HCT116 (cell line): ENCODE results near the gene HEMGN. TPM values are rescaled to one million over a fixed set of nuclear protein-coding genes. Genes with fewer than 3 reads are reported as not detected.
"Not testable (repeated sequence)": the region's sequence is repeated elsewhere in the genome, so short reads cannot be mapped to it uniquely, and the experiment has no call there.

Experiments
- ATAC-seq: fragments of 200-7000 bp; cut with Tn5 transposase; 2 replicates; pipeline ENCODE4 v1.9.1; 2020; ENCODE audit warnings: mild to moderate bottlenecking, moderate library complexity
- BruUV-seq: library from RNA; stranded (reverse); fragments of 400-500 nt; replicated peaks from 2 replicates; lab custom pipeline; 2021; lab: Mats Ljungman, UMichigan
- CTCF ChIA-PET: fragments of 300-600 bp; sonication (Branson Sonifier 250); formaldehyde crosslinking; loops from one replicate; lab custom pipeline; 2021; ENCODE audit warnings: antibody characterized with exemption; lab: Charles Lee
- POLR2A ChIA-PET: fragments of 300-600, 350-600 bp; sonication (Branson Sonifier 250); formaldehyde crosslinking; loops from one replicate; lab custom pipeline; 2021; ENCODE audit warnings: antibody characterized with exemption; lab: Charles Lee
- RAD21 ChIA-PET, 2 experiments: fragments of 300-600 bp; sonication (Branson Sonifier 250); formaldehyde crosslinking; loops; one replicate each; lab custom pipeline; 2023; ENCODE audit warnings: low total read pairs in 2 of 2; ENCODE audit not compliant: uncharacterized antibody in 2 of 2, unreplicated experiment in 2 of 2, low non-redundant PET in 1 of 2; lab: Charles Lee
- DNase-seq: peaks from one replicate; pipeline ENCODE4 v3.0.0-alpha.2; 2010; ENCODE audit warnings: low read depth, low spot score
- H2AFZ ChIP-seq: fragments of 200-600 bp; shearing (Covaris generic), sonication (generic); 2 replicates; pipeline ENCODE4 v1.6.1; 2017; ENCODE audit warnings: low read depth, mixed run types, mixed read lengths, antibody characterized with exemption, low read length; ENCODE audit not compliant: poor library complexity, severe bottlenecking
- H3K27ac ChIP-seq: 2 replicates; pipeline ENCODE4 v1.5.1; 2012; ENCODE audit warnings: low read depth, low read length
- H3K27me3 ChIP-seq: fragments of 200-600 bp; sonication (generic); 2 replicates; pipeline ENCODE4 v1.6.1; 2016; ENCODE audit warnings: mixed run types, low read length, mixed read lengths; ENCODE audit not compliant: insufficient read depth
- H3K36me3 ChIP-seq, 2 experiments: fragments of 200-500 bp in 1 of 2; fragments of 200-600 bp in 1 of 2; sonication (Bioruptor generic) in 1 of 2; sonication (generic) in 1 of 2; 2 replicates each; pipeline versions ENCODE4 v1.5.1 to v1.6.1; 2014 to 2016; ENCODE audit warnings: low read length in 2 of 2, inconsistent platforms in 1 of 2, mixed read lengths in 1 of 2, mixed run types in 1 of 2; ENCODE audit not compliant: insufficient read depth in 2 of 2, control insufficient read depth in 1 of 2
- H3K4me1 ChIP-seq, 2 experiments: fragments of 200-600 bp in 1 of 2; sonication (generic) in 1 of 2; 2 replicates each; pipeline versions ENCODE4 v1.5.1 to v1.6.1; 2012 to 2017; ENCODE audit warnings: low read length in 2 of 2, inconsistent platforms in 1 of 2, mild to moderate bottlenecking in 1 of 2, mixed read lengths in 1 of 2, mixed run types in 1 of 2, moderate library complexity in 1 of 2; ENCODE audit not compliant: insufficient read depth in 2 of 2, control insufficient read depth in 1 of 2
- H3K4me2 ChIP-seq: fragments of 200-600 bp; sonication (generic); 2 replicates; pipeline ENCODE4 v1.6.1; 2017; ENCODE audit warnings: mixed run types, low read length, mixed read lengths
- H3K4me3 ChIP-seq, 2 experiments: fragments of 200-600 bp in 1 of 2; sonication (generic) in 1 of 2; replicated peaks in 1 of 2; 2 replicates each; pipeline ENCODE4 v1.5.1; 2011 to 2016; ENCODE audit warnings: low read length in 2 of 2, control low read depth in 1 of 2, low read depth in 1 of 2, mild to moderate bottlenecking in 1 of 2, mixed read lengths in 1 of 2, mixed run types in 1 of 2
- H3K79me2 ChIP-seq: fragments of 200-600 bp; sonication (generic); 2 replicates; pipeline ENCODE4 v1.6.1; 2017; ENCODE audit warnings: mild to moderate bottlenecking, mixed run types, low read length, moderate library complexity, mixed read lengths; ENCODE audit not compliant: insufficient read depth
- H3K9ac ChIP-seq: fragments of 200-600 bp; sonication (generic); 2 replicates; pipeline ENCODE4 v1.6.1; 2016; ENCODE audit warnings: low read length, mixed read lengths
- H3K9me2 ChIP-seq: fragments of 200-600 bp; sonication (generic), shearing (Covaris generic); 2 replicates; pipeline ENCODE4 v1.6.1; 2017; ENCODE audit warnings: mixed run types, mild to moderate bottlenecking, moderate library complexity; ENCODE audit not compliant: insufficient read depth
- H3K9me3 ChIP-seq, 2 experiments: fragments of 200-500 bp in 1 of 2; fragments of 200-600 bp in 1 of 2; sonication (Bioruptor generic) in 1 of 2; sonication (generic) in 1 of 2; 2 replicates each; pipeline ENCODE4 v1.6.1; 2014 to 2017; ENCODE audit warnings: low read length in 2 of 2, mixed read lengths in 2 of 2, inconsistent platforms in 1 of 2, low read depth in 1 of 2, mild to moderate bottlenecking in 1 of 2, mixed run types in 1 of 2, moderate library complexity in 1 of 2; ENCODE audit not compliant: control insufficient read depth in 1 of 2, insufficient read depth in 1 of 2
- H4K20me1 ChIP-seq: fragments of 200-600 bp; sonication (generic), shearing (Covaris generic); 2 replicates; pipeline ENCODE4 v1.6.1; 2017; ENCODE audit warnings: mixed run types, mild to moderate bottlenecking, moderate library complexity; ENCODE audit not compliant: insufficient read depth
- CEBPB ChIP-seq: IDR thresholded peaks from 2 replicates; pipeline ENCODE4 v1.6.1; 2012; ENCODE audit warnings: low read depth
- CTCF ChIP-seq, 3 experiments: fragments of 200-600 bp in 1 of 3; sonication (generic) in 1 of 3; IDR thresholded peaks in 2 of 3; conservative IDR thresholded peaks in 1 of 3; 2 replicates each; pipeline ENCODE4 v1.5.1; 2012 to 2017; ENCODE audit warnings: low read depth in 2 of 3, low read length in 2 of 3, antibody characterized with exemption in 1 of 3, borderline replicate concordance in 1 of 3, control low read depth in 1 of 3, mild to moderate bottlenecking in 1 of 3, mixed read lengths in 1 of 3, mixed run types in 1 of 3, moderate library complexity in 1 of 3; ENCODE audit not compliant: insufficient read depth in 1 of 3
- ELF1 ChIP-seq: IDR thresholded peaks from 2 replicates; pipeline ENCODE4 v1.6.1; 2012; ENCODE audit warnings: low read depth, borderline replicate concordance
- EZH2 ChIP-seq: fragments of 200-600 bp; sonication (generic); IDR thresholded peaks from 2 replicates; pipeline ENCODE4 v1.6.1; 2017; ENCODE audit warnings: antibody characterized with exemption, mixed run types
- FOSL1 ChIP-seq: IDR thresholded peaks from 2 replicates; pipeline ENCODE4 v1.6.1; 2012; ENCODE audit warnings: low read depth
- MAX ChIP-seq: IDR thresholded peaks from 2 replicates; pipeline ENCODE4 v1.6.1; 2012
- POLR2AphosphoS5 ChIP-seq: IDR thresholded peaks from 2 replicates; pipeline ENCODE4 v1.6.1; 2011; ENCODE audit warnings: mild to moderate bottlenecking, low read depth, low read length, moderate library complexity
- SIN3A ChIP-seq: IDR thresholded peaks from 2 replicates; pipeline ENCODE4 v1.6.1; 2012; ENCODE audit warnings: low read depth
- SRF ChIP-seq: IDR thresholded peaks from 2 replicates; pipeline ENCODE4 v1.6.1; 2012; ENCODE audit warnings: low read depth
- YY1 ChIP-seq: IDR thresholded peaks from 2 replicates; pipeline ENCODE4 v1.6.1; 2011; ENCODE audit warnings: low read length, low read depth, moderate library complexity, mild to moderate bottlenecking; ENCODE audit not compliant: insufficient replicate concordance; ENCODE audit errors: extremely low read depth
- ZBTB33 ChIP-seq: IDR thresholded peaks from 2 replicates; pipeline ENCODE4 v1.6.1; 2011; ENCODE audit warnings: mild to moderate bottlenecking, low read length, moderate library complexity; ENCODE audit not compliant: insufficient replicate concordance; ENCODE audit errors: extremely low read depth
- intact Hi-C: fragments of 100-400 bp; cut with micrococcal nuclease; formaldehyde crosslinking; loops from 2 replicates; pipeline ENCODE4 v1.10.0; 2022
- total RNA-seq: library from RNA; stranded (reverse); gene quantifications from one replicate; pipeline ENCODE4 v1.2.1, GENCODE V29; 2021; ENCODE audit not compliant: unreplicated experiment

Gene HEMGN
- total RNA-seq, 1 experiment from 2014 or later, result not detected

DNA sequence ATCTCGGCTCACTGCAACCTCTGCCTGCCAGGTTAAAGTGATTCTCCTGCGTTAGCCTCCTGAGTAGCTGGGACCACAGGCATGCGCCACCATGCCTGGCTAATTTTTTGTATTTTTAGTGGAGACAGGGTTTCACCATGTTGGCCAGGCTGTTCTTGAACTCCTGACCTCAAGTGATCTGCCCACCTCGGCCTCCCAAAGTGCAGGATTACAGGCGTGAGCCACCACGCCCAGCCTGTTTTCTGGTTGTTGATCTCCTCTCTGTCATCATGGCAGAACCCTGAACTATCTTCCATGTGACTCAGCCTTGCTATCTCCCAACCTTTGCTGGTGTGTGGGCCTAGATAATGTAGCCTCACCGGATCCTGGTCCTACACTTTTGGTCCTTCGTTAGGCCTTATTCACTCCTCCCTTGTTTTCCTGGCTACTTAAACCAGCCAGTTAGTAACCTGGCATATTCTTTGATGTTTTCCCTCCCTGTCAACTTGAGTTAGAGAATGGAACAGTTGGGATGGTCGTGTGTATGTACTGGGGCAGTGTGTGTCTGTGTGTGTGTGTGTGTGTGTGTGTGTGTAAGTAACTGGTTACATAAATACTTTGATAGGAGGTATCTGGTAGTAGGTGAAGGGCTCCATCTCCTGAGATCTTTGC is 22.8 kb upstream of the HEMGN start:
- ATAC-seq, H3K4me3 ChIP-seq, H3K27me3 ChIP-seq, H4K20me1 ChIP-seq, H3K9me3 ChIP-seq, H3K4me1 ChIP-seq, H2AFZ ChIP-seq, H3K27ac ChIP-seq, H3K79me2 ChIP-seq, H3K4me2 ChIP-seq, H3K36me3 ChIP-seq, POLR2A ChIA-PET, intact Hi-C loops, H3K9ac ChIP-seq, H3K9me2 ChIP-seq, DNase-seq, BruUV-seq, RAD21 ChIA-PET: not testable (repeated sequence)
- CTCF ChIA-PET, result interaction anchor here (1.2 kb wide), 1 partner anchor 38 kb away, joined by 5 read pairs; the partner anchor contains the start of gene TRMO

DNA sequence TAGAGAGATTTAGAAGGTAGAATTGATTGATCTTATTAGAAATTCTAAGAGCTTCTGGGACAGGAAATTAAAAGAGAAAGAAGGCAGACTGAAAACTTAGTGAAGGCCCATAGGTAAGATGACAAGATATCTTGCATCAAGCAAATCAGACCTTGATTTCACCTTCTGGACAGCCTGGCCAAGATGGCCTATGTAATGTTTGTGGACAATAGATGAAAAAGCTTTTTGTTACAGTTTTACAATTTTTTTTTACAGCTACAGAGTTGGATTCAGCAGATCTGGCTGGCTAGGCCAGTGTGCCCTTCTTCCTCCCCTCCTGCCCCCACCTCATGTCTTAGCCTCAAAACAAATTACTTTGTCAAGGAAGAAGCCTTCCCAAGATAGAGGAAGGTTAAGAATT is 21.6 kb upstream of the HEMGN start:
- Histone ChIP-seq H3K9me2 (no peaks in the 10 kb centered on the region), H3K9ac (no peak overlapping the region), H3K4me3 (no peak overlapping the region), H3K4me1 (no peaks in the 10 kb centered on the region), H3K9me3 (no peaks in the 10 kb centered on the region), H3K36me3 (no peaks in the 10 kb centered on the region), H4K20me1 (no peaks in the 10 kb centered on the region), H2AFZ (no peak overlapping the region), H3K79me2 (no peaks in the 10 kb centered on the region), H3K4me2 (no peak overlapping the region), H3K27ac (no peak overlapping the region), H3K27me3 (no peaks in the 10 kb centered on the region)
- BruUV-seq, result no TSS peak
- ChIA-PET CTCF (interaction anchor here (1.2 kb wide), 1 partner anchor 37 kb away, joined by 5 read pairs; the partner anchor contains the start of gene TRMO), POLR2A (interaction anchor here (0.6 kb wide), 1 partner anchor 9 kb away, joined by 3 read pairs; no protein-coding TSS in a partner anchor), RAD21 (no interaction called here)
- ATAC-seq, result no peak
- no peak for DNase-seq
- intact Hi-C loops, result no loop called here
- TF ChIP-seq YY1, result no peak
- no peak for TF ChIP-seq SIN3A
- TF ChIP-seq CEBPB, result no peak
- TF ChIP-seq MAX, result no peak
- no peak for TF ChIP-seq FOSL1
- no peak for TF ChIP-seq EZH2
- TF ChIP-seq CTCF (IDR thresholded peaks at IDR 0.05 in 2 of 3, conservative IDR thresholded peaks at IDR 0.05 in 1 of 3; ENCODE audit: borderline replicate concordance in 1 of 3, insufficient read depth in 1 of 3, low read depth in 2 of 3, low read length in 2 of 3), result no peak
- TF ChIP-seq ZBTB33, result no peak
- TF ChIP-seq SRF, result no peak
- no peak for TF ChIP-seq ELF1
- no peak for TF ChIP-seq POLR2AphosphoS5
